Measurements from ENCODE around the gene PRRC2C.

PRRC2C gene

GRCh38 chr1:171484760-171485374 lies 463 bp upstream of the PRRC2C start:
- H3K27ac ChIP-seq = peak overlapping the region; percentile 94
- TF ChIP-seq, protein P1, sequence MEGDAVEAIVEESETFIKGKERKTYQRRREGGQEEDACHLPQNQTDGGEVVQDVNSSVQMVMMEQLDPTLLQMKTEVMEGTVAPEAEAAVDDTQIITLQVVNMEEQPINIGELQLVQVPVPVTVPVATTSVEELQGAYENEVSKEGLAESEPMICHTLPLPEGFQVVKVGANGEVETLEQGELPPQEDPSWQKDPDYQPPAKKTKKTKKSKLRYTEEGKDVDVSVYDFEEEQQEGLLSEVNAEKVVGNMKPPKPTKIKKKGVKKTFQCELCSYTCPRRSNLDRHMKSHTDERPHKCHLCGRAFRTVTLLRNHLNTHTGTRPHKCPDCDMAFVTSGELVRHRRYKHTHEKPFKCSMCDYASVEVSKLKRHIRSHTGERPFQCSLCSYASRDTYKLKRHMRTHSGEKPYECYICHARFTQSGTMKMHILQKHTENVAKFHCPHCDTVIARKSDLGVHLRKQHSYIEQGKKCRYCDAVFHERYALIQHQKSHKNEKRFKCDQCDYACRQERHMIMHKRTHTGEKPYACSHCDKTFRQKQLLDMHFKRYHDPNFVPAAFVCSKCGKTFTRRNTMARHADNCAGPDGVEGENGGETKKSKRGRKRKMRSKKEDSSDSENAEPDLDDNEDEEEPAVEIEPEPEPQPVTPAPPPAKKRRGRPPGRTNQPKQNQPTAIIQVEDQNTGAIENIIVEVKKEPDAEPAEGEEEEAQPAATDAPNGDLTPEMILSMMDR (conservative IDR thresholded peaks at IDR 0.05) = no peak
- TF ChIP-seq ZFX (IDR thresholded peaks at IDR 0.05) = no peak

GRCh38 chr1:171486048-171486519 lies 754 bp downstream of the PRRC2C start:
- TF ChIP-seq ZFX (IDR thresholded peaks at IDR 0.05) = peak; percentile 6; the same call in 1 of the 2 replicates
- TF ChIP-seq, protein P1 (conservative IDR thresholded peaks at IDR 0.05) = no peak

DNA sequence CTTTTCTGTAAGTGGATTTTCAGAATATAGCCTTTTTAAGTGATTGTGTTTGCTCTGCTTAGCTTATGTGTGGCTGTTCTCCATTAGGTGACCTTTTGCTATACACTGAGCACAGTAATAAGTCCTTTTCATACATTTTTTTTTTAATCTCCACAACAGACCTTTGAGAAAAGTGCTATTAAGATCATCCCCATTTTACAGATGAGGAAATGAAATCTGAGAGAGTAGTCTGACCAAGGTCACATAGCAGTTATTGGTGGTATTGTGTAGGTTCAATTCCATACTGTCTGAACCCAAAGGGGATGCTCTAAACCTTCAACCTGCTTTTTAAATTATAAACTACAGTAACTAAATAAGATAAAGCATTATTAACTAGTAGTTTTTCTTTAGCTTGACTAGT lies 1.7 kb downstream of the PRRC2C start:
- H3K27ac ChIP-seq = no peak overlapping the region
- TF ChIP-seq, protein P1 (conservative IDR thresholded peaks at IDR 0.05) = no peak
- TF ChIP-seq ZFX (IDR thresholded peaks at IDR 0.05) = no peak

More at GRCh38 chr1:171486048-171486519, 754 bp downstream of the PRRC2C start:
- H3K27ac ChIP-seq = peak overlapping the region; percentile 94

- TF ChIP-seq, protein P1 (conservative IDR thresholded peaks at IDR 0.05) = no peak
- no peak for TF ChIP-seq ZFX (IDR thresholded peaks at IDR 0.05)
- H3K27ac ChIP-seq = peak overlapping the region; percentile 33; the same call in 1 of the 2 replicates
Observed at GRCh38 chr1:171488190-171488929, 3.0 kb downstream of the PRRC2C start.

DNA sequence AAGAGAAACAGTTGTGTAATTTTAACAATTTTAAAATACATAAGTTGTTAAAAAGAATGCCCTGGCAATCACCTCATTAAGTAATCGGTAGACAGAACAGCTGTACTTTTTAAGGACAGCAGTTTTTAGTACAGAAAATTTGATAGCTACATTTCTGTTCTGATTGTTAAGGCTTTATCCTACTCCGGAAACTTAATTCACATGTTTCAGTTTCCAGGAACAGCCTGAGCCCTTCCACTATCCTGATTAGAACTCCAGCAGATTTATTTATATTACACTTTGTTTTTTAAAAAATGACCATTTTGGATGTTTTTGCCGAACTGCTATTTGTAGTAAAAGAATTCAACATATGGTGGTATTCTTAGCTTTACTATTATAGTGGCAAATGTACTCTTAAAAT lies 8.7 kb downstream of the PRRC2C start:
- TF ChIP-seq, protein P1 (conservative IDR thresholded peaks at IDR 0.05) = no peak
- TF ChIP-seq ZFX (IDR thresholded peaks at IDR 0.05) = no peak
- no peak overlapping the region for H3K27ac ChIP-seq

DNA sequence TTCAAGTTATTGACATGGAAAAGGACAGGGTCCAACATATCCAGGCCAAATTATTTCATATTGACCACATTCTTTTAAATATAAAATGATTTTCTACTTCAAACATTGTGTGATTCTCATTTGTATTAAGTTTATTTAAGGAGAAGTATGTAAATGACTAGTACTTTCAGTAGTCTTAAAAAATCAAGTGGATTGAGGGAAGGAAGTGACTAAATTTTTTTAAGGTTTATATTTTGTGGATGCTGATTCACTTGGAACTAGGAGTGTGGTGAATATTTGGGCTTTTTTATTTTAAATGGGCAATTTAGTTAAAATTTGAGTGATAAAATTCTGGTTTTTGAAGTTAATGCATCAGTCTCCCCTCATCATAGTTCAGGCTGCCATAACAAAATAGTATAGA lies 10.1 kb downstream of the PRRC2C start:
- TF ChIP-seq, protein P1 (conservative IDR thresholded peaks at IDR 0.05) = no peak
- no peak for TF ChIP-seq ZFX (IDR thresholded peaks at IDR 0.05)
- H3K27ac ChIP-seq = no peak overlapping the region

DNA sequence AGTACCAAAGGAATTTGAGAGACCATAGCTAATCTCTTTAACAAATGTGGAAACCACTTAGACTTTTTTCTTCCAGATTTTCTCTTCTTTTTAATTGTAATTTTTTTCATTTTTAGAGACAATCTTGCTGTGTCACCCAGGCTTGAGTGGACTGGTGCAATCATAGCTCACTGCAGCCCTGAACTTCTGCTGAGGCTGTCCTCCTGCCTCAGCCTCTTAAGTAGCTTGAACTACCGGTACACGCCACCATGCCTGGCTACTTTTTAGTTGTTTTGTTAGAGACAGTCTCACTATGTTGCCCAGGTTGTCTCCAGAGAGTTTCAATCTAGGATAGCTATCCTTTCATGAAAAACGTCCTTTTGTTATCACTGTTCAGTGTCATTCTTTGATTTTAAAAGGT lies 15.0 kb downstream of the PRRC2C start:
- TF ChIP-seq ZFX (IDR thresholded peaks at IDR 0.05) = no peak
- TF ChIP-seq, protein P1 (conservative IDR thresholded peaks at IDR 0.05) = no peak
- no peak overlapping the region for H3K27ac ChIP-seq

Measured in C4-2B (cell line).